Activated CD4-positive, alpha-beta T cell treated with anti-CD3 and anti-CD28 coated beads, Interleukin-10, Interleukin-2, amounts not matched to agents 100 ng/mL and 50 ng/mL, durations not matched to agents 16 hours and 8 hours (primary cell): ENCODE measurements around the gene KCNQ4.

Experiments
- DNase-seq: peaks from one replicate; pipeline ENCODE4 v3.0.0-alpha.2; 2020

Gene KCNQ4

GRCh38 chr1:40844887-40845878 is 61.6 kb downstream of the KCNQ4 start:
- DNase-seq: no peak

DNA sequence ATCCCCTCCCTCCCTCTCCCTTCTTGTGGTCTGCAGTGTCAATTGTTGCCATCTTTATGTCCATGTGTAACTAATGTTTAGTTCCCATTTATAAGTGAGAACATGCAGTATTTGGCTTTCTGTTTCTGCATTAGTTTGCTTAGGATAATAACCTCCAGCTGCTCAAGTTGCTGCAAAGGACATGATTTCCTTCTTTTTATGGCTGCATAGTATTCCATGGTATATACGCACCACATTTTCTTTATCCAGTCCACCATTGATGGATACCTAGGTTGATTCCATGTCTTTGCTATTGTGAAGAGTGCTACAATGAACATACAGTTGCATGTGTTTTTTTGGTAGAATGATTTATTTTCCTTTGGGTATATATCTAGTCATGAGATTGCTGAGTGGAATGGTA is 62.3 kb downstream of the KCNQ4 start:
- DNase-seq: no peak

GRCh38 chr1:40847023-40847745 is 63.6 kb downstream of the KCNQ4 start:
- DNase-seq: no peak

- peak; percentile 42 for DNase-seq
Observed at GRCh38 chr1:40848530-40849189, 65.1 kb downstream of the KCNQ4 start.

GRCh38 chr1:40849801-40850592 is 66.4 kb downstream of the KCNQ4 start:
- peak; percentile 81 for DNase-seq

GRCh38 chr1:40851643-40852042 is 68.1 kb downstream of the KCNQ4 start:
- no peak for DNase-seq

DNA sequence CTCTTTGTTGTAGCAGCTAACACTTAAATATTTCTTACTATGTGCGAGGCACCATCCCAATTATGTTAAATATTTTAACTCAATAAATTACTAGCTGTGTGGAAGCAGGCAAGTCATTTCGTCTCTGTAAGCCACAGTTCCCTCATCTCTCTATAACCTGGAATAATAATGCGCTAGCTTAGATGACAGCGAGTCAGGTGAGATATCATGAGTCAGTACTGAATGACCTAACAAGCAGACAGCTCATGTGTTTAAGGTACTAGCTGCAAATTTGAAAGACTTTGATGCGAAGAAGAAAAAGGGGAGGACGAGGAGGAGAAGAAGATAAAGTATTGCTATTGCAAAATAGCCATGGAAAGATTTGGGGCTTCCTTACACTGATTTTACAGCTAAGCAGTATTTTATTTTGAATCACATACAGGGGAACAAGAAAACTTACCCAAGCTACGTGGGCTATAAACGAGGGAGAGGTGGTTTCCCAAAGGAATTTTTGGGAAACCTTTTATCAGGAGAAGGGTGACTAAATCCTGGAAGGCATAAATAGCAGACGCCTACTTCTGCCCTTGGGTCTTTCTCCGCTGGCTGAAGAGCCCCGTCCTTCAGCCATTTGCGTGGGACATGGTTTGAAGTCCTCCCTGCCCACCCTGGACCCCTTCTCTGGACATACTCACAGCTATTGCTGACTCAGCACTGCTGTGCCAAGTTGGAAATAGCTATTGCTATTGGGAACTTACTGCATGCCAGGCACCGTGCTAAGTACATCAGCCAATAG is 69.7 kb downstream of the KCNQ4 start:
- no peak for DNase-seq

- no peak for DNase-seq
Observed at GRCh38 chr1:40853885-40854170, 70.2 kb downstream of the KCNQ4 start.

GRCh38 chr1:40855513-40855912 is 71.9 kb downstream of the KCNQ4 start:
- DNase-seq: peak; percentile 17

DNA sequence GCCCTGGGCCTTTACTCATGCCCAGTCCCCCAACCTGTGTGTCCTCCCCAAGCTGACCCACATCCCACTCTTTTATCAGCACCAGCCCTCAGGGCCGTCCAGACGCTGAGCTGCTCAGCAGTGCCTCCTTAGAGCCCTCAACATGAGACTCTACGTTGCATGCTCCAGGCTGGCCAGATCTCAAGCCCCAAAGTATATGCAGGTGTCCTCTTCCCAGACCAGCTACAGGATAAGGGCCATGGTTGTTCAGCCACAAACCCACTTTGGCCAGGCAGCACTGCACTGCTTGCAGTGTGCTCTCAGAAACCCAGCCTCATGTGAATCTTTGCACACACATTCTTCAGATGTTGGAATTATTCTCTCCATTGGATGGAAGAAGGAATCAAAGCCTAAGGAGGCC is 72.5 kb downstream of the KCNQ4 start:
- no peak for DNase-seq

DNA sequence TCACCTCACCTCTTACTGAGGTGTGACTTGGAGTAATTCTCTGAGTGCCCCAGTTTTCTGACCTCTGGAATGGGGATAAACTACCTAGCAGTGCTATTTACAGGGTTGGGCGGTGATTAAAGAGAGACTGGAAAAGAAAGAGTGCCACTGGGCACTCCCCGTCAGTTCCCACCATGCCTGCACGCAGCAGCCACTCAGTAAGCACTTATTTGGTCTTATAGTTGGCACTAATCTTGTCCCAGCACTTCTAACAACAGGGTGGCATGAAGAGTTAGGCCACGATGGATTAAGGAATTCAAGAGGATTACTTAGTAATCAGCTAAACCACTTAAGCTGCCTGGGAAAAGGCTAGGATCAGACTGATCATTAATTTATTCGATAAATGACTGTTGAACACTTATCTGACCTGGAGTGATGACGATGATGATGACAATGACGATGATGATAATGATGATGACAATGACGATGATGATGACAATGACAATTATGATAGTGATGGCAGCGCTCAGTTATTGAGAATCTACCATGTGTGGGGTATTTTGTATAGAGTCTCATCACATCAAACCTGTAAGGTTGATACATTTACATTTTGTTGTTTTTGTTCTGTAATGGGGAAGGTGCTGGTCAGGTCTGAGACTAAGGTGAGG is 73.2 kb downstream of the KCNQ4 start:
- DNase-seq: no peak

GRCh38 chr1:40857737-40858136 is 74.2 kb downstream of the KCNQ4 start:
- DNase-seq: no peak

DNA sequence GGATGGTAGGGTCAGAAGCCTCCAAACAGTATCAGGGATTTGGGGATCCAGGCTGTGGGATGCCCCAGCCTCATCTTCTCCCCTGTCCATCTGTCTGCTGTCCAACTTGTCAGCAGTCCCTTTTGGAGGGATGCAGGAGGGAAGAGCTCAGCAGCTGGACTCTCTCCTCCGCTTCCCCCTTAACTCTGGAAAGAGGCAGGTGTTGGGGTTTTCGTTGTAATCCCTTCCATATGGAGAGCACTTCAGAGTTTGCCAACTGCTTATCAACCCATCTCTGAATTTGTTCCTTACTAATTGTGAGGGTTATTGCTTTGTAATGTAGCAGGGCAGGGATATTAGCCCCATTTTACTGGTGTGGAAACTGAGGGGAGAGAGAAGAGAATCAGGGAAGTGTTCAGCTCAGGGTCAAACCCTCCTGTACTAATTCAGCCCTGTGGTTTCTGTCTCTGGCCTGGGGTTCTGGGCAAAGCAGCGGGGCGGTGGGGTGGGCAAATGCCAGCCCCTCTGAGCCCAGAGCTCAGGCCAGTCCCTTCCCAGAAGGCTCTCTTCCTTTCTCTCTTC is 75.3 kb downstream of the KCNQ4 start:
- DNase-seq: no peak

DNA sequence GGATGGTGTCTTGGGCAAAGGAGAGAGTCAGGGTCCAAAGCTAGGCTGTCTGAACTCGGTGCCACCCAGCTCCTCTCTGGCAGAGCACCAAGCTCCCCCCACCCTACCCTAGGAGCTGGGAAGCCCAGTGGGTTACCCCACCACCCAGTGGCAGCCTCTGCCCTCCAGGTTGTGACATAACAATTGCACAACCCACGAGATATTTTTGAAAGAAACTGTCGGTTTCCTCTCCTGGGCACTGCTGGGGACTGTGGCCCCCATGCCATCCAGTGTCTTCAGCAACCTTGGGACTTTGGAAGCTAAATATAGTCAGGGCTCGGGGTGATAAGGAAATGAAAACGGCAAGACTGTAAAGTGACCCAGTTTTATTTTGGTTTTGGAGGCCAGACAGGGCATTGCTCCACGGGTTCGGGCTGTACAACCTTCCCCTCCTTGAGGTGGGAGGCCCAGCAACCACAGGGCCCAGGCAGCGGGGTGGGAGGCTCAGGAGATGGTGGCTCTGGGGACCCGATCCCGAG is 77.2 kb downstream of the KCNQ4 start:
- DNase-seq: no peak

DNA sequence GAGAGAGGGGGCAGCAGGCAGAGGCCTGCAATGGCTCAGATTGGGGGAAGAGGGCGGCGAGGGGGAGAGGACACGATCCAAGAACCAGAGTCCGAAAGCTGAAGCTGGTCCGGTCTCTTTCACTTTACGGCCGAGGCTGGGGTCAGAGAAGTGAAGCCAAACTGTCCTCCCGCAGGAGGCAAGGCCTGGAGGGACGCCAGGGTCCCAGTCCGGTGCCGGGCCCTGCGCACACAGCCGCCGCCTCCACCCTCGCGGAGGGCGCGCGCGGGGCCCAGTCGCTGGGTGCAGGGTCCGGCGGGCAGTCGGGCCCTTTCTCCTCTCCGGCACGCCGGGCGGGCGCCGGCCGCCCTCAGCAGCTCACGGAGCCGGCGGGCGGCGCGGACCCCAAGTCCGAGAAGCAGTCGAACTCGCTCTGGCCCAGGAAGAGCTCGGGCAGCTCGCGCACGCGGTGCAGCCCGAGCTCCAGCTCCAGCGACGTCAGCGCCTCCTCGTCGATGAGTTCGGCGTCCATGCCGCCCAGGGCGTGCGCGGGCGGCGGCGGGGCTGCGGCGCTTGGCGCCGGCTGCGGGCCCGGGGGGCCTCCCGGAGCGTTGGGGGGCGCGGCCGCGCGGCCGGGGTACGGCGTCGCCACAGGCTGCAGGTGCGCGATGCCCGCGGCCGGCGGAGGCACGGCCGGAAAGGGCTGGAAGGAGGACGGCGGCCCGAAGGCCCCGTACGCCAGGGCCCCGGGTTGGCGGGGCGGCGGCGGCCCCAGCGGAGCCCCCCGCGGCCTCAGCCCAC is 77.8 kb downstream of the KCNQ4 start:
- peak; percentile 30 for DNase-seq

DNA sequence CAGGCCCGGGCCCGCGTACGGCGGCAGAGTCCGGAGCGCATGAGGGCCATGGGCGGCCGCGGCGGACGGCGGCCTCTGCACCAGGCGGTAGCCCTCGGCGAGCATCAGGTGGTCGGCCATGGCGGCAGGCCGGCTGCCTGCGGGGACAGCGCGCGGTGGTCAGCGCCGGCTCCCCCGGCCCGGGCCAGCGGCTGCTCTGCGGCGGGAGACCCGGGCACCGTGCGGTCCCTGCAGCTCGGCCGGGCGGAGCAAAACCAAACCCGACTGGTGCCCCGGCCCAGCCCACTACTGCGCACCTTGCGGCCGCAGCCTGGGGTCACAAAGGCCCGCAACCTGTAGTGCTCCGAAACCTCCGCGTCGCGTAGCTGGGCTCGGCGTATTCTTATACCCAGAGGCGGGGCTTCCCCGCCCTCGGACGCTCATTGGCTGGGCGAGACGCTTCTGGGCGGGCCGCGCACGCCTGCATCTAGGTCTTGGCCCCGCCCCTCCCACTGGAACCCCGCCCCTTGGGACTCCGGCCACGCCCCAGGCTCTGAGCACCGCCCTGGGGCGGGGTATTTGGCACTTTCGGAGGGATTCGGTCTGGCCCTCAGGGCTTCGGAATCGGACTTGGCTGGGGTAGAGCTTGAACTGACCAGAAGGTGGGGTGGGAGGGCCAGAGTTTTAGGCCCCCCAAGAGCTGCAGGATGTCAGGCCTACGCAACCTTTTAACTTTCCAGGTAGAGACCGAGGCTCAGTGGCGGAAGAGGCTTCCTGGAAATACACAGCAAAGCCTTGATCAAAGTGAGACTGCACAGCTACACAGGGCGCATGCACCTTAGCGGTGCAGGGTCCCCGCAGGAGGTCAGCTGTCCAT is 78.6 kb downstream of the KCNQ4 start, which contains the start of gene CITED4:
TSS of gene CITED4 (minus strand) at position 356 of the 856 bp plus-strand sequence. CDS start at position 120, 236 bp downstream.
- peak; percentile 96 for DNase-seq

GRCh38 chr1:40868051-40868723 is 84.6 kb downstream of the KCNQ4 start:
- peak; percentile 53 for DNase-seq

DNA sequence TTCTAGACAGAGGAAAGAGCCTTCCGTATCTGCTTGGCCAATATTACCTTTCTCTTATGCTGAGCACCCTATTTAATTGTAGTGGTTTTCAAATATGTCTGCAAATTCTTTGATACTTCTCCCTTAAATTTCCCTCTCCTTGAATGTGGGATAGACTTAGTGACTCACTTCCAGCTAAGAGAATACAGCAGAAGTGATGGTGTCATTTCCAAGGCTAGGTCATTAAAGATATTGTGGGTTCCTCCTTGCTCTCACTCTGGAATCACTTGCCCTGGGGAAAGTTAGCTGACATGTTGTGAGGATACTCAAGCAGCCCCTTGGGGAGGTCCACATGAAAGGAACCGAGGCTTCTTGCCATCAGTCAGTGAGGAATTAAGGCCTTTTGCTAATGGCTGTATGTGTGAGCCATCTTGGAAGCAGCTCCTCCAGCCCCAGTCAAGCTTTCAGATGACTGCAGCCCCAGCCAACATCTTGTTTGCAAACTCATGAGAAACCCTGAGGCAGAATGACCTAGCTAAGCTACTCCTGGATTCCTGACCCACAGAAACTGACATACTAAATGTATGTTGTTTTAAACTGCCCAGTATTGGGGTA is 86.6 kb downstream of the KCNQ4 start:
- DNase-seq: no peak
